ENCODE results near the gene MSGN1.

Gene MSGN1

GRCh38 chr2:17816396-17817245 lies at the start of gene MSGN1:
Gene MSGN1 (plus strand): TSS chr2:17816460. CDS start chr2:17816519, 59 bp downstream.
- TF ChIP-seq FOXM1 (IDR thresholded peaks at IDR 0.05; ENCODE audit: borderline replicate concordance, low read depth) (no peak), ZBTB7A (IDR thresholded peaks at IDR 0.05; ENCODE audit: low read depth) (no peak), USF1 (IDR thresholded peaks at IDR 0.05) (no peak), YY1 (IDR thresholded peaks at IDR 0.05; ENCODE audit: low read depth) (no peak), EP300 (IDR thresholded peaks at IDR 0.05; ENCODE audit: borderline replicate concordance) (no peak), TEAD4 (IDR thresholded peaks at IDR 0.05) (no peak), EGR1 (IDR thresholded peaks at IDR 0.05) (no peak), TAF1 (IDR thresholded peaks at IDR 0.05; ENCODE audit: low read depth) (no peak), TCF12 (IDR thresholded peaks at IDR 0.05; ENCODE audit: low read depth) (no peak), CEBPB (IDR thresholded peaks at IDR 0.05) (no peak), RAD21 (IDR thresholded peaks at IDR 0.05; ENCODE audit: low read depth) (no peak), CREB1 (IDR thresholded peaks at IDR 0.05; ENCODE audit: low read depth) (no peak), REST (IDR thresholded peaks at IDR 0.05; ENCODE audit: low read depth) (no peak), NFIC (IDR thresholded peaks at IDR 0.05) (no peak), MAX (IDR thresholded peaks at IDR 0.05) (no peak)

- TF ChIP-seq REST (IDR thresholded peaks at IDR 0.05; ENCODE audit: low read depth), result no peak
- no peak for TF ChIP-seq TCF12 (IDR thresholded peaks at IDR 0.05; ENCODE audit: low read depth)
- no peak for TF ChIP-seq USF1 (IDR thresholded peaks at IDR 0.05)
- TF ChIP-seq YY1 (IDR thresholded peaks at IDR 0.05; ENCODE audit: low read depth), result no peak
- TF ChIP-seq RAD21 (IDR thresholded peaks at IDR 0.05; ENCODE audit: low read depth), result no peak
- TF ChIP-seq FOXM1 (IDR thresholded peaks at IDR 0.05; ENCODE audit: borderline replicate concordance, low read depth), result no peak
- no peak for TF ChIP-seq ZBTB7A (IDR thresholded peaks at IDR 0.05; ENCODE audit: low read depth)
- TF ChIP-seq TAF1 (IDR thresholded peaks at IDR 0.05; ENCODE audit: low read depth), result no peak
- TF ChIP-seq TEAD4 (IDR thresholded peaks at IDR 0.05), result no peak
- no peak for TF ChIP-seq CEBPB (IDR thresholded peaks at IDR 0.05)
- TF ChIP-seq MAX (IDR thresholded peaks at IDR 0.05), result no peak
- TF ChIP-seq EGR1 (IDR thresholded peaks at IDR 0.05), result no peak
- TF ChIP-seq NFIC (IDR thresholded peaks at IDR 0.05), result no peak
- TF ChIP-seq CREB1 (IDR thresholded peaks at IDR 0.05; ENCODE audit: low read depth), result no peak
- no peak for TF ChIP-seq EP300 (IDR thresholded peaks at IDR 0.05; ENCODE audit: borderline replicate concordance)
Measured at GRCh38 chr2:17768894-17769293, 47.4 kb upstream of the MSGN1 start.

GRCh38 chr2:17771956-17772355 lies 44.3 kb upstream of the MSGN1 start:
- no peak for TF ChIP-seq CEBPB (IDR thresholded peaks at IDR 0.05)
- no peak for TF ChIP-seq ZBTB7A (IDR thresholded peaks at IDR 0.05; ENCODE audit: low read depth)
- TF ChIP-seq CREB1 (IDR thresholded peaks at IDR 0.05; ENCODE audit: low read depth), result no peak
- no peak for TF ChIP-seq USF1 (IDR thresholded peaks at IDR 0.05)
- no peak for TF ChIP-seq NFIC (IDR thresholded peaks at IDR 0.05)
- TF ChIP-seq TEAD4 (IDR thresholded peaks at IDR 0.05), result no peak
- no peak for TF ChIP-seq TAF1 (IDR thresholded peaks at IDR 0.05; ENCODE audit: low read depth)
- no peak for TF ChIP-seq REST (IDR thresholded peaks at IDR 0.05; ENCODE audit: low read depth)
- TF ChIP-seq EGR1 (IDR thresholded peaks at IDR 0.05), result no peak
- TF ChIP-seq MAX (IDR thresholded peaks at IDR 0.05), result no peak
- no peak for TF ChIP-seq TCF12 (IDR thresholded peaks at IDR 0.05; ENCODE audit: low read depth)
- TF ChIP-seq FOXM1 (IDR thresholded peaks at IDR 0.05; ENCODE audit: borderline replicate concordance, low read depth), result no peak

Measured in Ishikawa (cell line).